Measurements from ENCODE around the gene KIDINS220.

Gene KIDINS220

DNA sequence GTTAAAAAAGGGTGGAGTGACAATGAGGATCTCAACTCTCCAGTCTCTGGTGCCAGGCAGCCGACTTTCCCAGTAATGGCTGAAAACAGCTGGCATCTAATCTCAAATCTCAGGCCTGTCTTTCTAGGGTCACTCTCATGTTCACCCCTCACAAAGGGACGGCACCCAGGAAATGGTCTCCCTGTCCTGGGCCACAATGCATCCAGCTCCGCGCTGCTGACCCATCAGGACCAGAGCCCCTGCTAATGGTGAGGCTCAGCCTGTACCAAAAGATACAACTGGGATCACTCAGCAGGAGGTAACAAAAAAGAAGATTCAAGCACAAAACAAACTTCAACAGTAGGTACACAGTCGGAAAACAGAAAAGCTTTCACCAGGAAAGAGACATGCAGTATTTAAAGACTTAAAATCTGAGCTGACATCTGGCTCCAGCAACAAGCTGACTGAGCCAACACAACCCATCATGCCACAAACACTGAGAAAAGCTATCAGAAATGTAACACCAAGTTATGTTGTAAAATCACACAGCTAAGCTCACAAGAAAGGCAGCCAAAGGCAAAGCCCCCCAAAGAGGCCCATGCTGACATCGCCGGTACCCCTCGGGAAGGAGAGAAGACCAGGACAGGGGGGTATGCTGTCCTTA is 13.6 kb upstream of the KIDINS220 start:
- DNase-seq = no peak

DNA sequence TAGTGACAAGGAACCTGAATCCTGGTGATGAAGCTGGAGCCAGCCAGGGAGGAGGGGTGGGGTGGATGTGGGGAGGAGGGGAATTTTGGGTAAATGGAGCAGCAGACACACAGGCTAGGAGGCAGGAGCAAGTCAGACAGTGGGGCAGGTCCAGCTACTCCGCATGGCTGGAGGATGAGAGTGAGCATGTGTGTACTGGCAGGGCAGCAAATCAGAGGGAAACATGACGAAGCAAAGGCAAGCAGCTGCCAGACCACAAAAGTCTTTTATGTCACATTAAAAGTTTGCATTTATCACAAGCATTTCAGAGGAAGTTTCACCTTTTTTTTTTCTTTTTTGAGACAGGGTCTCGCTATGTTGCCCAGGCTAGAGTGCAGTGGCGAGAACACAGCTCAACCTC is 11.9 kb upstream of the KIDINS220 start:
- no peak for DNase-seq

DNA sequence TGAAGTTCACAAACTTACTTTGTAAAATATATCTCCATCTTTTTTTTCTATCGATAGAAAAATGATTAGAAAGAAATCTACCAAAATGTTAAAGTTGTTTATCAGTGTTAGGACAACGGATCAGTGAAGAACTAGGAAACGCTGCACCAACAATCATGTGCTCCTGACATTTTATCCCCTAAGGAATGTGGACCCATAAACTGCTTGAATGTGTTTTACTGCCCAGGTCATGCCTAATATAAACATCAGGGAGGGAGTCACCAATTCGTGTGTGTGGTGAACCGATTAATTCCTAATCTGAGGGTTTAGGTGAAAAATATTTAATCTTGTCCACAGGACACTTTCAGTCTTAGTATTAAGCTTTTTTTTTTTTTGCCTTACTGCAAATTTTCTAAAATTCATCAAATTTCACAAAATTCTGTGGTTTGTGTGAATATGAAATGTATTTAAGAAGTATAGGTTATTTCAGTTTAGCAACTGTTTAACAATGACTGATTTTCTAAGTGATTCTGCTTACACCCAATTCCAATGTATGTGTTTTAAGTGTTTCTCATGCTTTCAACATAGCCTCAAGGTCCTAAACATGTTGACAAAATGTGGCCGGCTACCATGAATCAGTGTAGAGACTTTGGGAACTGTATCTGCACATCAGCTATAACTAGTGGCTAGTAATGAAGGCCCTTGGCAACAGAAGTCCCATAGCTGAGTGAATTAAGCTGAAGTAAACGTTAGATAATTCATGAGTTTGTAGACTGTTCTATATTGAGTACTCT is 11.1 kb upstream of the KIDINS220 start:
- DNase-seq = no peak

DNA sequence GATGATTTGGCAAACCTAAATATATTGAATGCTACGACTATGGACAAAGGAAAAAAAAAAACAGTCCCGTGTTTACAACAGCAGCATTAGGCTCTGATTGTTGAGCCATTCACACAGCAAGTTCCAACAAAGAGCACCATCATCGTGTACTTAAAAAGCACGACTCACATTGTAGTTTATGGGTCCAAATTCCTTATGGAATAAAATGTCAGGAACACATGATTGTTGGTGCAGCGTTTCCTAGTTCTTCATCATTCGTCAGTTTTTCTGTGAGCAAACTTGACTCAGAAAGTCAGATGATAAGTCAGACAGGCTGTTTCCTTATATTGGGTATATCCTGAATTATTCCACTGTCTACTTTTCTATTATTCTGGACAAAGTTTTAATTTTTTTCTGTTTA is 10.0 kb upstream of the KIDINS220 start:
- no peak for DNase-seq

DNA sequence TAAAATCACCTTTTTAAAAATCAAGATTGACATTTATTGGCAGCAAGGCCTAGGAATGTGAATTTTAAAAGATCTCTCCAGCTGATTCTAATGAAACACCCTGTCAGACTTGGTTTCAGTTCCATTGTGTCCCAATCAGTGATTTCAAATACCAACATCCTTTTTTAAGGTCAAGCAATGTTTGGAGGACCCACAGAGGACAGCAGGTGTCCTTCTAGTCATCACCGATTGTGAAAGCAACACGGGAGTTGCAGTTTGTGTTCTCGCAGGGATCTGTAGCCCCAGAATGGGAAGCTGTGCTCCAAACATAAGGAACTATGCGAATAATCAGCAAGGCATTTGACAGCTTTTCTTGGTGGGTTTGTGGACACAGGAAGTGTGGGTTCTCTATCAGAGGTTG is 4.5 kb upstream of the KIDINS220 start:
- no peak for DNase-seq

DNA sequence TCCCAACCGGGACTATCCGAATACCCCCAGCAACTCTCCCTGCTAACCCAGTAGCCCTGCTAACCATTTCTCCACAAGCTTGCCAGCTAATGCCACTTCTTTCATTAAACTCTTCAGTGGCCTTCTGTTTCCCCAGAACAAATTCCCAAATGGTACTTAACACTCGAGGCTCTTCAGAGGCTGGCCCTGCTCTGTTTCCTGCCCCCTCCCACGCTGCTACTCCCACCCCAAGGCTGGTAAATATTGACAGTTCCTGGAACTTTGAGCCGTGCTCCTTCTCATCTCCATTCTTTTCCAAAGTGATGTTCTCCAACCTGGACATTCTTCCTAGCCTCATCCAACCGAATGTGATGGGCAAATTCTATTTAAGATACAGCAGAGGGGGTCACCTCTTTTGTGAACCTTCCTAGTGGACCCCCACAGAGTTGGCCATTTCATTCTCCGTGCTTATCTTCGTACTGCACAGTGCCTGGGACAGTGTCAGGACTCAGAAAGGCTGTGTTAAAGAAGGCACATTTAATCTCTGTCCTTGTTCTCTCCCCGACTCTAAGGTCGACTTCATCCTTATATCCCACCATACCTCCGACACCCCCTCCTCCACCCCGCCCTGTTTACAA is 3.2 kb upstream of the KIDINS220 start:
- DNase-seq = no peak

DNA sequence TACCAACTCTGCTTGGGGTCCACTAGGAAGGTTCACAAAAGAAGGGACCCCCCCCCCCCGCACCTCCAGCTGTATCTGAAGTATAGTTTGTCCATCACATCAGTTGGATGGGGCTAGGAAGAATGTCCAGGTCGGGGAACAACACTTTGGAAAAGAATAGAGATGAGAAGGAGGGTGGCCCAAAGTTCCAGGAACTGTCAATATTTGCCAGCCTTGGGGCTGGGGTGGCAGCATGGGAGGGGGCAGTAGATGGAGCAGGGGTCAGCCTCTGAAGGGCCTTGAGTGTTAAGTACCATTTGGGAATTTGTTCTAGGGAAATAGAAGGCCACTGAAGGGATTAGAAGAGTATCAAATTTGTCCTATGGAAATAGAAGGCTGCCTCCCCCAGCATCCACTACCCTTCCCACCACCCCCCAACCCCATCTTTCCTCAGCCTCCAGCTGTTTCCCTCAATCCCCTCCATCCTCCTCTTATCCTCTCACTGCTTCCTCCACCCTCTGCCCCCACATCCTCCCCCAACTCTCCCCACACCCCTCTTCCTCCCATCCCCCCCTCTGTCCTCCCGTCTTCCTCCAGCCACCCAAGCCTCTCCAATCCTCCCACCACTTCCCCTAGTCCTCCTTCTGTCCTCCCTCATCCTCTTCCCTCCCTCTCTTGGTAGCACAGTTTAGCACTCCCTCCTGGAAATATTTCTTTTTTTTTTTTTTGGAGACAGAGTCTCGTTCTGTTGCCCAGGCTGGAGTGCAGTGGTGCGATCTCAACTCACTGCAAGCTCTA is 2.0 kb upstream of the KIDINS220 start:
- no peak for DNase-seq

DNA sequence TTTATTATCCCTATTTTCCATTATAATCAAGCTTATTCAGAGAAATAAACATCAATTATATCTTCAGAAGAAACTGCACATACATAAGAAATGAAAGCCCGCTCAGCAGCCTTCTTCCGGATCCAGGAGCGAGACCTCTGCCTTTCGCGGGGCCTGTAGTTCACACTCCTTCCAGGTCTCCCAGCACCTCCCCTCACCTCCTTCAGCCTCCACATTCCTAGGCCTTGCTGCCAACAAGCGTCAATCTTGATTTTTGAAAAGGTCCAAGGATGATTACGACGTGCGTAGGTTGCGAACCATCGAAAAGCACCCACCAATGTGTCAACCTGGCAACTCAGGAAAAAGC is 355 bp upstream of the KIDINS220 start:
- no peak for DNase-seq

DNA sequence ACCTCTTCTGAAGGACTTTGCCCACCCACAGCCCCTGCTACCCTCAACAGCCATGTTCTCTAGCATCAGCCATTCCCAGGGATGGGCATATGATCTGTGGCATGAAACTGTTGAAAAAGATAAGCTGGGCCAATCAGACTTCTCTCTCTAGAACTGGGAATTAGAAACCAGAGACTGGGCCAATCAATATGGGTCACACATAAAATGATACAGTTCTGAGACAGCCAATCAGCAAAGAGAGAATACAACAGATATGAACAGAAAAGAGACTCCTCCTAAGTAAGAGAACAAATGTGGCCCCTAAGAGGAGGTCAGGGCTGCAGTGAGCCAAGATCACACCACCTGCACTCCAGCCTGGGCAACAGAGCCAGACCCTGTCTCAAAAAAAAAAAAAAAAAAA is 2.1 kb downstream of the KIDINS220 start:
- DNase-seq = no peak

DNA sequence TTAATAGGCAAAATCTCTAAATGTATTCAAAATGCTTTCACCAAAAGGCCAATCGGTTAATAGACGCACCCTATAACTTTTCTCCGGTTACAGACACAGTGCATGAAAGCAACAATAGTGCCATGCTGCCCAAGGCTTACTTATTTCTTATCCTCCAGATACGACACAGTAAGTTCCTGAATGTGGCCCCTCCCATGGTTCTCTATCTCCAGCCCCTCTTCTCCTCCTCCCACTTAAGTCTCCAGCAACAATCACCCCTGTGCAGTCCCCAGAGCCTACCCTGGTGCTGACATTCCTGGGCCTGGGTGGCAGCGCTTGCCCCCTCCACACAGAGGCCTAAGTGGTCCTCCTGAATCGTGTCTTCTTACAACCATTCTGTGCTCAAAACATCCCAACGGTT is 3.6 kb downstream of the KIDINS220 start:
- no peak for DNase-seq

DNA sequence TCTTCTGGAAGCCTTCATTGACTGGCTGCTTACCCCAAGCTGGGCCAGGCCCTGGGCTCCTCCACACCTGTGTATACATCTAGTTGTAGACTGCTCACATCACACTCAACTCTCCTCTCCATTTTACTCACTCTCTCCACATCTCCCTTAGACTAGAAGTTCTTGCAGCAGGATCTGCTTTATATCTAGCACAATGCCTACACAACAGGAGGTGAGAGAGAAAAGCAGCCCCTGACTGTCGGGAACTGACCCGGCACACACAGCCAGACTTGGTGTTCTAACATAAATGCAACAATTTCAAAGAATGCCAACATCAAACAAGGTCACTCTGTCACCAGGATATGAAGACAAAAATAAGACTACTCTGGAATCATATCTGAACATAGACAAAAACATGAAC is 5.9 kb downstream of the KIDINS220 start:
- DNase-seq = no peak

DNA sequence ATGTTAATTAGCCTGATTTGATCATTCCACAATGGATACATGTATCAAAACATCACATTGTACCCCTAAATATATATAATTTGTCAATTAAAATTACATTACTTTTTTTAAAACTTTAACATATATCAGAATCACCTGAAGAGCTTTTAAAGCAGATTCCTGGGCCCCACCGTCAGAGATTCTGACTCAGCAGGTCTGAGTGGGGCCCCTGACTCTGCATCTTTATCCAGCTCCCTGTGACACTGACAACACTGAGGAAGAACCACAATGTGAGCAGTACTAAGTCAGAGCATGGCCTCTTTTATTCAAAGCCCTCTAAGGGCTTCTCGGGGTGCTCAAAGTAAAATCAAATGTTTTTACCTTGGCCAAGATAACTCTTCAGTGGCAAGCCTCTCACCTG is 9.7 kb downstream of the KIDINS220 start:
- no peak for DNase-seq

DNA sequence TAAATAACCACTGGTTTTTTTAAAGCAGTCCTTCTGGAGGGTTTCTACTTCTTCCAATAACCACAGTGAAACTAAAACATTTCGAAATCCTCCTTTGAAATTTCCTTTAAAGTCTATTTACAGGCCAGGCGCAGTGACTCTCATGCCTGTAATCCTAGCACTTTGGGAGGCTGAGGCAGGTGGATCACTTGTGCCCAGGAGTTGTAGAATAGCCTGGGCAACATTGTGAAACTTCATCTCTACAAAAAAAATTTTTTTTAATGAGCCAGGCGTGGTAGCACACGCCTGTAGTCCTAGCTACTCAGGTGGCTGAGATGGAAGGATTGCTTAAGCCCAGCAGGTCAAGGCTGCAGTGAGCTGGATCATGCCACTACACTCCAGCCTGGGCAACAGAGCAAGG is 15.2 kb downstream of the KIDINS220 start:
- DNase-seq = no peak

DNA sequence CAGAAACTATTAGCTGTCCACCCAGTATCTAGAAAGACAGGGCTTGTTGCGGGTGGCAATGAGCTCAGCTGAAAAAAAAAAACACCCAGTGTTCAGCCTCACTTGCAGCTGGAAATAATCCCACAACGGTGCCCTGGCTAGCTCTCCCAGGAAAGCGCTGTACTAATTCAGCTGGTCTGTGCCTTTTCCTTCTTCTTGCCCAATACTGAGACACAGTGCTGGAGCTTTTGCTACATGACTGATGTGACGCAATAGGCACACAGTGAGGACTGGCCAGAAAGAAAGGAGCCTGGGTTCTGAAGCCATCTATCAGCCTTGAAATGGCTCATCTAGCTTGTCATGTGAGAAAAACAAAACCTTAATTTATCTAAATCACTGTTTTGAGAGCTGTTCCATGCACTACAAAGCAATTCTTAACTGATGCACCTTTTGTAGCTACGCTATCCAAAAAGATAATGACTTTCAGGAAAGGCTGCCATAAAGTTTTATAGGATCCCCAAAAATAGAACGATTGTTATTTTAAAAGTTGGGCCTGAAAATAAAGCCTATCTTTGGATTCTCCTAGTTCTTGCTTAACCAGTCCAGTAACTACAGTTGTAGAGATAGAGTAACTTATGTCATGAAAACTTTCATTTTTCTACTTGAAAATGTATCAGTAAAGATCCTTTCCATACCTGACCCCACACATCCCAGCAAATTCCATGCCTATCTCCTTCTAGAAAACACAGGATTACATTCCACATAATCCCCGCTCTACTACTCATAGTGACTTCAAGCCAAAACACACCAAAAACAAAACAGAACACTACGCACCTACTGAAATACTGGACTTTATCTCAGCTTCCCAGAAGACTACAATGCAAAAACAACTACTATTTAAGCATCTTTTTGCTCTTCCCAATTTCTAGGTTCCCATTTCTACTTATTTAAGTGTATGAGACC is 15.9 kb downstream of the KIDINS220 start:
- no peak for DNase-seq

DNA sequence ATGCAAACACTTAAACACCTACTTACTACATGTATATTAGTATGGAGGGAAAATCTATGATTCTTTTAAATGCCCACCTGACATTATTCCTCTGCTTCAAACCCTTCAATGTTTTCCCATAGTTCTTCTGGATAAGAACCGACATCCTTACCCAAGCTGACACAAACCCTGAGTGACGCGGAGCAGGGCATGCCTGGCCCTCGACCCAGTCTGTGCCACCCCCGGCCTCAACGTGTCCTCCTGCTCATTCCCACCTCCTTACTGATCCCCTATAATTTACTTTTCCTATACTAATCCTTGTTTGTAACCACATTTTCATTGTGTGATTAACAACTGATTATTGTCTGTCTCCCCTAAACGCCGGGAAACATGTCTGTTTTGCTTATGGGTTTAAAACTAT is 17.5 kb downstream of the KIDINS220 start:
- DNase-seq = no peak

DNA sequence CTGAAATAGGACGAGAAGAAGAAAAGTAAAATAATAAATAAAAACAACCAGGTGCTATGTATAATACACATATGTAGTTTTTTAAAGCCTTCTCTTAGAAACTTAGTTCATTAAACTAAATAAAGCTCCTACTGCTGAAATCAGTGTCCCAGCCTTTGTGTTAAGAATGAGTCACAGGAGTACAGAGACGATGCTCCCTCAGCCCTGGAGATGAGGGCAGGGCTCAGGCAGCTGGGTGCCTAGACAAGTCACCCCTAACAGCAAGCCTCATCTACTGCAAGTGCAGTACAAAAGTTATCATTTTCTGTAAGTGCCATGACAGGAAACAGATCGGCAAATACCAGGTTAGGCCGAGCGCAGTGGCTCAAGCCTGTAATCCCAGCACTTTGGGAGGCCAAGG is 18.2 kb downstream of the KIDINS220 start:
- DNase-seq = no peak

DNA sequence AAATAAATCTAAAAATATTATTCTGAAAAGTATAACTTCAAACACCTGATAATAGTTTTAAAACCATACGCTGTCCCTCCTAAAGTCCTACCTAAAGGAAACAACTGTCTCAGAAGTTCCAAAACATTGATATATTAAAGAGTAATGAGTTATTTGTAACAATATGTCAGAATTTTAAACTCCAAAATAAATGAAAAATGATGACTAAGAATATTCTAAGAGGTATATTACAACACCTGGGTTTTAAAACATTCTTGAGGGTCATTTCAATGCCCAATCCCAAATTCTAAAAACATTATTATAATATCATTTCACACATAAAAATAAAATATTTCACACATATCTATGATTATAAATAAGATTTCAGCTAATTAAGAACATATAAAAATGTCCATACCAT is 20.2 kb downstream of the KIDINS220 start:
- DNase-seq = no peak

DNA sequence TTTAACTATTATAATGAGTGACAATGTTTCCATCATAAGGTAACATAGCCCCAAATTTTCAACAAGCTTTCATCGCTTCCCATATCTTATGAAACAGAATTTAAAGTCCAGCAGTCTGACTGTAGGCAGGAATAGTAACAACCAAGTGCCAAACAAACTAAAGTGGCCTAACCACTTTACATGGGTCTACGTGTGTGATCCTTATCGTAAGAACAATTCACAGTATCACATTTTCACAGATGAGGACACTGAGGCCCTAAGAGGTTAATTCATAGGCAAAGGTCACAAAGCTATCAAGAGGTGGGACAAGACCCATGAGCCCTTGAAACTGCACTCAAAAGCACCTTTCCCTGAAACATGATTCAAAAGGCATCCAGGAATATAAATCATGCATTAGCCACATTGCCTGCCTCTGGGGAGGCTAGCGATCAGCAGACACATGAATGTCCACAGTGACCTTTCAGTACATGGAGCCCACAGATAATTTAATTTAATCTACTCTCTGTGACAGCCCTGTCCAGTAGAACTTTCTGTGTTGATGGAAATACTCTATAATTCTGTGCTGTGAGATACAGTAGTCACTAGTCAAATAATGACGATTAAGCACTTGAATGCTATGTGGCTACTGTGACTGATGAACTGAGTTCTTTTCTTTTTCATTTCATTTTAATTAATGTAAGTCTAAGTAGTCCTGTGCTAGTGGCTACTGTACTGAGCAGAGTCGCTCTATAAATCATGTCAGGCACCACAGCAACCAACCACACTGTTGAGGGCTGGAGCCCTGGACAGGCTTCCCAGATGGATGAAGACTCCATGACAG is 30.3 kb downstream of the KIDINS220 start:
- DNase-seq = no peak

DNA sequence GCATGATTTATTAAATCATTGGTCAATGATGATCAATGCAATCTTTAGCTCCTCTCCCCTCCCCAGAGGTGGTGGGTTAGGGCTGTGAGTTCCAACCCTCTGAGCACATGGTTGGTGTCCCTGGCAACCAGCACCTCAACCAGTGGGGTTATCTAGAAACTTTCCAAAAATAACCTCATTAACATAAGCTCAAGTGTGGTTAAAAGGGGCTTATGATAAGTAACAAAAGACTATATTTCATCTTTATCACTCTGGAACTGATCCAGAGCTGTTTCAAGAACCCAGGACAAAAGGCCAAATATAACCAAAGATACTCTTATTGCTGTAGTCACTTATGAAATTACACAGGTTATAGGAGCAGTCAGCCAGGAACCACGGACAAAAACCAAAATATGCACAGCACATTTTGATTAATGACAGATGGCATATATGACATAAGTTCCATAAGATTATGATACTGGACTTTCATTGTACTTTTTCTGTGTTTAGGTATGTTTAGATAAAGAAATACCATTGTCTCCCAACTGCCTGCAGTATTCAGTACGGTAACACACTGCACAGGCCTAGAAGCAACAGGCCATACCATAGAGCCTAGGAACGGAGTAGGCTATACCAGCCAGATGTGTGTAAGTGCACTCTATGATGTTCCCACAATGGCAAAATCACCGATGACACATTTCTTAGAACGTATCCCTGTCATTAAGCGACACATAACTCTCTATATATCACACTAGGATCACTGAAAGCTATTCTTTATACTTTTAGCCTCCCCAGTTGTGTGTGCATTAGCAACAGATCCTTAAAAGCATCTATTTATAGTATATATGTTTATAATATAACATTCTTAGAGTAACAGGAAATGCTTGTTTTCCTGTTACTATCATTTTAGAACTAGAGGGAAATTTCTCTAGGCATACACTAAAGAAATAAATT is 31.9 kb downstream of the KIDINS220 start:
- no peak for DNase-seq

DNA sequence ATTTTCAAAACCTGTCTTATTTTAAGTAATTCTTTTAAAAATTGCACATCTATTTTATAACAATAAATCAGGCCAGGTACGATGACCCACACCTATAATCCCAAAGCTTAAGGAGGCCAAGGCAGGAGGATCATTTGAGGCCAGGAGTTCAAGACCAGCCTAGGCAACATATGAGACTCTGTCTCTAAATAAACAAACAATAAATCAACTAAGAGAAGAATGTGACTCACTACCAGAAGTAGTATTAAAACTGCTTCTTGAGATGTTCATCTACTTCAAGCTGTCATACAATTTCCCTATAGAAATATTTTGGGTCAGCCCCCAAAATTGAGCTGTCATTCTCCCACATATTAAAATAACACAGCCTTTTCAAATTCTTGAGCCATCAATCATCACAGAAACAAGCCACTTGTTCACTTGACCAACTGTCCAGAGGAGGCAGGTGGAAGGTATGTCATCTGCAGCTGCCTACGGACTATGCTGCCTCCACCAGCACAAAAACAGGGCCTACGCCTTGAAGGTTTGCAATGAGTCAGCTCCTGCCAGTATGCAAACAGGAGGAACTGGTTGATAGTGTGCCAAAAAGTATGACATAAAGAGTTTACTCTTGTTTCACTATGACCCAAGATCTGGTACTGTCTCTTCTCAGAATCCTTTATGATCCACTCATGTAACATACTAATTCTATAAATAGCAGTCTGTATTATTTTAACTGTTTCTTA is 33.6 kb downstream of the KIDINS220 start:
- DNase-seq = no peak

All from NCI-H1436 (cell line).